CD14-positive monocyte (primary cell): Measurements from ENCODE around the gene ZFPM1. TPM values are rescaled to one million over a fixed set of nuclear protein-coding genes. Genes with fewer than 3 reads are reported as not detected.

ENCODE experiments used
- DNase-seq, 3 donors: peaks; one replicate each; pipeline ENCODE4 v3.0.0-alpha.2; 2011 to 2022
- H2AFZ ChIP-seq: 2 replicates; pipeline ENCODE4 v1.6.0; 2012; ENCODE audit warnings: mild to moderate bottlenecking, low read depth, low read length, inconsistent platforms; ENCODE audit not compliant: insufficient read depth, poor library complexity, severe bottlenecking
- H3K27ac ChIP-seq, 2 donors: 1 replicate in 1 of 2; 2 replicates in 1 of 2; pipeline ENCODE4 v1.5.1; 2012 to 2013; ENCODE audit warnings: low read length in 2 of 2, control low read depth in 1 of 2, inconsistent platforms in 1 of 2, low read depth in 1 of 2, mild to moderate bottlenecking in 1 of 2
- H3K27me3 ChIP-seq, 2 donors: one replicate each; pipeline versions ENCODE4 v1.6.0 to v1.6.1; 2011 to 2013; ENCODE audit warnings: low read length in 2 of 2; ENCODE audit not compliant: control insufficient read depth in 2 of 2, insufficient read depth in 2 of 2
- H3K36me3 ChIP-seq, 2 donors: replicated peaks in 1 of 2; 1 replicate in 1 of 2; 2 replicates in 1 of 2; pipeline versions ENCODE4 v1.5.1 to v1.6.1; 2012 to 2013; ENCODE audit warnings: low read length in 2 of 2, control low read depth in 1 of 2, inconsistent platforms in 1 of 2, mild to moderate bottlenecking in 1 of 2; ENCODE audit not compliant: insufficient read depth in 2 of 2, control insufficient read depth in 1 of 2
- H3K4me1 ChIP-seq, 2 donors: 1 replicate in 1 of 2; 2 replicates in 1 of 2; pipeline versions ENCODE4 v1.5.1 to v1.6.1; 2012 to 2013; ENCODE audit warnings: low read length in 2 of 2, control low read depth in 1 of 2, inconsistent platforms in 1 of 2, mild to moderate bottlenecking in 1 of 2, moderate library complexity in 1 of 2; ENCODE audit not compliant: insufficient read depth in 2 of 2, control insufficient read depth in 1 of 2
- H3K4me2 ChIP-seq: replicated peaks from 2 replicates; pipeline ENCODE3; 2012; ENCODE audit warnings: low read length, moderate library complexity, mild to moderate bottlenecking; ENCODE audit not compliant: poor library complexity, severe bottlenecking; ENCODE audit errors: extremely low read depth
- H3K4me3 ChIP-seq, 3 experiments: fragments of 200-600 bp in 1 of 3; sonication (generic) in 1 of 3; replicated peaks in 1 of 3; 1 replicate in 2 of 3; 2 replicates in 1 of 3; pipeline ENCODE4 v1.5.1; 2011 to 2013; ENCODE audit warnings: low read length in 3 of 3, mild to moderate bottlenecking in 3 of 3, control low read depth in 2 of 3, low read depth in 2 of 3, inconsistent platforms in 1 of 3, moderate library complexity in 1 of 3
- H3K79me2 ChIP-seq: 2 replicates; pipeline ENCODE4 v1.6.0; 2012; ENCODE audit warnings: mild to moderate bottlenecking, control low read depth, inconsistent platforms, low read length, moderate library complexity; ENCODE audit not compliant: insufficient read depth
- H3K9ac ChIP-seq: 2 replicates; pipeline ENCODE4 v1.6.0; 2017; ENCODE audit warnings: low read length, mild to moderate bottlenecking; ENCODE audit not compliant: insufficient read depth, poor library complexity, severe bottlenecking
- H3K9me3 ChIP-seq, 2 donors: replicated peaks in 1 of 2; 1 replicate in 1 of 2; 2 replicates in 1 of 2; pipeline versions ENCODE4 v1.5.1 to v1.6.1; 2012 to 2013; ENCODE audit warnings: low read length in 2 of 2, control low read depth in 1 of 2; ENCODE audit not compliant: control insufficient read depth in 1 of 2, insufficient read depth in 1 of 2
- H4K20me1 ChIP-seq: 2 replicates; pipeline ENCODE4 v1.6.0; 2012; ENCODE audit warnings: mild to moderate bottlenecking, low read length, control low read depth, moderate library complexity; ENCODE audit not compliant: insufficient read depth
- H3K27ac Mint-ChIP-seq, 7 donors: one replicate each; pipeline ENCODE4 v1.8.0; 2020; ENCODE audit warnings: mild to moderate bottlenecking in 7 of 7, mixed read lengths in 7 of 7, moderate library complexity in 6 of 7, inconsistent platforms in 2 of 7
- H3K27me3 Mint-ChIP-seq, 3 donors: one replicate each; pipeline ENCODE4 v1.8.0; 2021 to 2022; ENCODE audit warnings: low read depth in 3 of 3, mild to moderate bottlenecking in 3 of 3, mixed read lengths in 3 of 3, moderate library complexity in 3 of 3, inconsistent platforms in 1 of 3
- H3K36me3 Mint-ChIP-seq, 2 donors: one replicate each; pipeline ENCODE4 v1.8.0; 2020; ENCODE audit warnings: mixed read lengths in 2 of 2, inconsistent platforms in 1 of 2, mild to moderate bottlenecking in 1 of 2
- H3K4me1 Mint-ChIP-seq: one replicate; pipeline ENCODE4 v1.8.0; 2020; ENCODE audit warnings: mild to moderate bottlenecking, mixed read lengths
- H3K4me3 Mint-ChIP-seq, 2 donors: one replicate each; pipeline ENCODE4 v1.8.0; 2020; ENCODE audit warnings: mild to moderate bottlenecking in 2 of 2, mixed read lengths in 2 of 2, moderate library complexity in 1 of 2
- H3K9me3 Mint-ChIP-seq, 7 donors: one replicate each; pipeline ENCODE4 v1.8.0; 2020 to 2022; ENCODE audit warnings: mixed read lengths in 7 of 7, mild to moderate bottlenecking in 6 of 7, moderate library complexity in 6 of 7, inconsistent platforms in 2 of 7
- WGBS: methylation state at CpG from one replicate; pipeline ENCODE4 v1.1.5; 2013; ENCODE audit warnings: missing lambda C conversion rate; ENCODE audit not compliant: insufficient coverage; 5-methylcytosine and 5-hydroxymethylcytosine counted together
- intact Hi-C, 2 donors: fragments of 100-400 bp; cut with micrococcal nuclease; formaldehyde crosslinking; loops; one replicate each; pipeline versions ENCODE4 v1.15.0 to v1.15.1; 2023
- polyA plus RNA-seq, 3 donors: library from polyadenylated mRNA; depleted of rRNA in 1 of 3; unstranded in 2 of 3; stranded (reverse) in 1 of 3; fragments of 300-500 nt in 2 of 3; fragments of >200 nt in 1 of 3; fragmentation: Illumina TruSeq in 2 of 3; gene quantifications; 1 replicate in 2 of 3; 2 replicates in 1 of 3; pipeline ENCODE4 v1.2.3, GENCODE V29; 2012 to 2021
- TF ChIP-seq, protein P1 (sequence below): fragments of 200-600 bp; IDR thresholded peaks from one replicate; pipeline ENCODE4 v1.8.0; 2022; ENCODE audit warnings: antibody characterized with exemption, mild to moderate bottlenecking

The ZFPM1 gene
- polyA plus RNA-seq, 3 donors: 0.04 to 0.19 (median 0.12) TPM

GRCh38 chr16:88575251-88575650, 122.2 kb downstream of the ZFPM1 start:
- Mint-ChIP-seq H3K36me3 (peaks cover 62 to 79% of the 10 kb centered on the region in 2 donors), H3K9me3 (peaks cover 0 to 3% (median 0%) of the 10 kb centered on the region in 7 donors)
- peaks cover 51 to 80% of the 10 kb centered on the region in 2 donors for H3K36me3 ChIP-seq

GRCh38 chr16:88576307-88576706, 123.2 kb downstream of the ZFPM1 start:
- Mint-ChIP-seq H3K9me3 (peaks cover 0 to 5% (median 0%) of the 10 kb centered on the region in 7 donors), H3K4me3 (no peak overlapping the region), H3K27me3 (no peaks in the 10 kb centered on the region), H3K36me3 (peaks cover 72 to 90% of the 10 kb centered on the region in 2 donors), H3K4me1 (peaks cover 12% of the 10 kb centered on the region), H3K27ac (peak overlapping the region in 5 of 7 donors; percentile 10 to 71 (median 50))
- intact Hi-C loops: loop anchor here in 1 of 2 donors (10.0 kb wide), 1 partner anchor 88 kb away; the partner anchor contains the start of gene MVD
- H3K27me3 ChIP-seq: no peaks in the 10 kb centered on the region
- H3K9ac ChIP-seq: no peak overlapping the region
- peaks cover 100% of the 10 kb centered on the region for H3K79me2 ChIP-seq
- peaks cover 4 to 10% of the 10 kb centered on the region in 2 donors for H3K4me1 ChIP-seq
- no peak overlapping the region for H3K4me2 ChIP-seq
- no peak overlapping the region for H3K4me3 ChIP-seq
- peaks cover 99% of the 10 kb centered on the region for H4K20me1 ChIP-seq
- TF ChIP-seq, protein P1, sequence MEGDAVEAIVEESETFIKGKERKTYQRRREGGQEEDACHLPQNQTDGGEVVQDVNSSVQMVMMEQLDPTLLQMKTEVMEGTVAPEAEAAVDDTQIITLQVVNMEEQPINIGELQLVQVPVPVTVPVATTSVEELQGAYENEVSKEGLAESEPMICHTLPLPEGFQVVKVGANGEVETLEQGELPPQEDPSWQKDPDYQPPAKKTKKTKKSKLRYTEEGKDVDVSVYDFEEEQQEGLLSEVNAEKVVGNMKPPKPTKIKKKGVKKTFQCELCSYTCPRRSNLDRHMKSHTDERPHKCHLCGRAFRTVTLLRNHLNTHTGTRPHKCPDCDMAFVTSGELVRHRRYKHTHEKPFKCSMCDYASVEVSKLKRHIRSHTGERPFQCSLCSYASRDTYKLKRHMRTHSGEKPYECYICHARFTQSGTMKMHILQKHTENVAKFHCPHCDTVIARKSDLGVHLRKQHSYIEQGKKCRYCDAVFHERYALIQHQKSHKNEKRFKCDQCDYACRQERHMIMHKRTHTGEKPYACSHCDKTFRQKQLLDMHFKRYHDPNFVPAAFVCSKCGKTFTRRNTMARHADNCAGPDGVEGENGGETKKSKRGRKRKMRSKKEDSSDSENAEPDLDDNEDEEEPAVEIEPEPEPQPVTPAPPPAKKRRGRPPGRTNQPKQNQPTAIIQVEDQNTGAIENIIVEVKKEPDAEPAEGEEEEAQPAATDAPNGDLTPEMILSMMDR: no peak
- no peak overlapping the region for H2AFZ ChIP-seq
- no peaks in the 10 kb centered on the region for H3K9me3 ChIP-seq
- DNase-seq: no peak
- H3K27ac ChIP-seq: no peak overlapping the region
- H3K36me3 ChIP-seq: peaks cover 61 to 90% of the 10 kb centered on the region in 2 donors
- 88% methylated on average over 13 of the region's 13 CpGs for WGBS

More at GRCh38 chr16:88575251-88575650, 122.2 kb downstream of the ZFPM1 start:
- H2AFZ ChIP-seq: no peak overlapping the region
- H3K27ac ChIP-seq: no peak overlapping the region
- H3K9ac ChIP-seq: no peak overlapping the region
- peaks cover 10 to 17% of the 10 kb centered on the region in 2 donors for H3K4me1 ChIP-seq
- peaks cover 98% of the 10 kb centered on the region for H3K79me2 ChIP-seq
- Mint-ChIP-seq H3K27me3 (no peaks in the 10 kb centered on the region), H3K4me3 (no peak overlapping the region), H3K27ac (no peak overlapping the region), H3K4me1 (peaks cover 18% of the 10 kb centered on the region)
- no peak overlapping the region for H3K4me3 ChIP-seq
- TF ChIP-seq, protein P1: no peak
- H4K20me1 ChIP-seq: peaks cover 95% of the 10 kb centered on the region
- no peaks in the 10 kb centered on the region for H3K27me3 ChIP-seq
- no peak overlapping the region for H3K4me2 ChIP-seq
- H3K9me3 ChIP-seq: no peaks in the 10 kb centered on the region
- DNase-seq: no peak
- intact Hi-C loops: loop anchor here in 1 of 2 donors (10.0 kb wide), 1 partner anchor 90 kb away; the partner anchor contains the start of gene MVD
- 96% methylated on average over 4 of the region's 11 CpGs for WGBS
